GM12864 (cell line): ENCODE data around the gene NUP93.
"Not testable (repeated sequence)": the region's sequence is repeated elsewhere in the genome, so short reads cannot be mapped to it uniquely, and the experiment has no call there.

Experiments used
- DNase-seq: peaks from one replicate; pipeline ENCODE4 v3.0.0-alpha.2; 2011; ENCODE audit warnings: low read depth
- H3K4me3 ChIP-seq: 2 replicates; pipeline ENCODE4 v1.5.1; 2011; ENCODE audit warnings: mild to moderate bottlenecking, low read depth, low read length, control low read depth
- TF ChIP-seq, protein P1 (sequence below): IDR thresholded peaks from 2 replicates; pipeline ENCODE4 v1.5.1; 2011; ENCODE audit warnings: low read depth, mild to moderate bottlenecking, moderate library complexity, low read length, control low read depth, inconsistent platforms; ENCODE audit errors: missing control alignments

The NUP93 gene

DNA sequence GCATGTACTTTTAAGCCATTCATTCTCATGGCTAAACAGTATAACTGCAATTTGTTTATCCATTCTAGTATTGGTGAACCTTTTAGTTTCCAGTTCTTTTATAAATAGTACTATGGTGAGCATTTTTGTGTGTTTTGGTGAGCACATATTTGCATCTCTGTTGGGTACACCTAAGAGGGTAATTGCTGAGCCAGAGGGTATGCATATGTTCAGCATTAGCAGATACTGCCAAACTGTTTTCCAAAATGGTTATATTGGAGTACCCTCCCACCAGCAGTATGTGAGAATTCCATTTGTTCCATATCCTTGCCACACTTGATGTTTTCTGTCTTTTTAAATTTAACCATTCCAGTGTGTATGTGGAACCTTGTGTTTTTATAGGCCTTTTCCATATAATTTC lies 81.0 kb downstream of the NUP93 start:
- DNase-seq, result no peak
- no peak overlapping the region for H3K4me3 ChIP-seq
- TF ChIP-seq, protein P1, sequence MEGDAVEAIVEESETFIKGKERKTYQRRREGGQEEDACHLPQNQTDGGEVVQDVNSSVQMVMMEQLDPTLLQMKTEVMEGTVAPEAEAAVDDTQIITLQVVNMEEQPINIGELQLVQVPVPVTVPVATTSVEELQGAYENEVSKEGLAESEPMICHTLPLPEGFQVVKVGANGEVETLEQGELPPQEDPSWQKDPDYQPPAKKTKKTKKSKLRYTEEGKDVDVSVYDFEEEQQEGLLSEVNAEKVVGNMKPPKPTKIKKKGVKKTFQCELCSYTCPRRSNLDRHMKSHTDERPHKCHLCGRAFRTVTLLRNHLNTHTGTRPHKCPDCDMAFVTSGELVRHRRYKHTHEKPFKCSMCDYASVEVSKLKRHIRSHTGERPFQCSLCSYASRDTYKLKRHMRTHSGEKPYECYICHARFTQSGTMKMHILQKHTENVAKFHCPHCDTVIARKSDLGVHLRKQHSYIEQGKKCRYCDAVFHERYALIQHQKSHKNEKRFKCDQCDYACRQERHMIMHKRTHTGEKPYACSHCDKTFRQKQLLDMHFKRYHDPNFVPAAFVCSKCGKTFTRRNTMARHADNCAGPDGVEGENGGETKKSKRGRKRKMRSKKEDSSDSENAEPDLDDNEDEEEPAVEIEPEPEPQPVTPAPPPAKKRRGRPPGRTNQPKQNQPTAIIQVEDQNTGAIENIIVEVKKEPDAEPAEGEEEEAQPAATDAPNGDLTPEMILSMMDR, result no peak

DNA sequence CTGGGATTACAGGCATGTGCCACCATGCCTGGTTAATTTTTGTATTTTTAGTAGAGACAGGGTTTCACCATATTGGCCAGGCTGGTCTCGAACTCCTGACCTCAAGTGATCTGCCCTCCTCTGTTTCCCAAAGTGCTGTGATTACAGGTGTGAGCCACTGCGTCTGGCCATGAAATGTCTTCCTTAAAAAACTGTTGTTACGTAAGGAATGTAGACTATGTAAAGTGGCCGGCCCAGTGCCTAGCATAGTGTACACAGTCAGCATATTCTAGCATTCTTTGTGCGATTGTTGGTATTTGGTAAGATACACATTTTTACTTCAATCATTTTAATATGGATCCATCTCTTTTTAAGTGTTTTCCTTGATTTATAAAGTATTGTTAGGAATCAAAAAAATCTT lies 81.7 kb downstream of the NUP93 start:
- DNase-seq, result not testable (repeated sequence)

DNA sequence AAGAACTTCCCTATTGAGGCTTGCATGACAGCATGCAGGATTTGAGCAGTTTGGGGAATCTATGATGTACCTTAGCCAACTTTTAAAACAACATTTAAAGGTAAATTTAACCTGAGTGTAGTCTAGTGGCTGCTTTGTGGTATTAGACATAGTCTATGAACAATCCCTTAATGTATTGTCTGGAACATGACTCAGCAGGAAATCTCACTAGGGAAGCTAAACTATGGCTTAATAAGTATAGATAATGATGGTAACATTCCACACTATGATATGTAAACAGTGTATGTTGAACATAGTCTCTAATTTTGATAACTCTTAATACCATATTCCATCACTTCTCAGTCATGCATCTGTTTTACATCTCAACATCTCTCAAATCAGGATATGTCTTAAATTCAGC lies 83.0 kb downstream of the NUP93 start:
- TF ChIP-seq, protein P1, result no peak
- no peak overlapping the region for H3K4me3 ChIP-seq
- DNase-seq, result no peak

More for the DNA sequence above, 81.7 kb downstream of the NUP93 start:
- not testable (repeated sequence) for H3K4me3 ChIP-seq

DNA sequence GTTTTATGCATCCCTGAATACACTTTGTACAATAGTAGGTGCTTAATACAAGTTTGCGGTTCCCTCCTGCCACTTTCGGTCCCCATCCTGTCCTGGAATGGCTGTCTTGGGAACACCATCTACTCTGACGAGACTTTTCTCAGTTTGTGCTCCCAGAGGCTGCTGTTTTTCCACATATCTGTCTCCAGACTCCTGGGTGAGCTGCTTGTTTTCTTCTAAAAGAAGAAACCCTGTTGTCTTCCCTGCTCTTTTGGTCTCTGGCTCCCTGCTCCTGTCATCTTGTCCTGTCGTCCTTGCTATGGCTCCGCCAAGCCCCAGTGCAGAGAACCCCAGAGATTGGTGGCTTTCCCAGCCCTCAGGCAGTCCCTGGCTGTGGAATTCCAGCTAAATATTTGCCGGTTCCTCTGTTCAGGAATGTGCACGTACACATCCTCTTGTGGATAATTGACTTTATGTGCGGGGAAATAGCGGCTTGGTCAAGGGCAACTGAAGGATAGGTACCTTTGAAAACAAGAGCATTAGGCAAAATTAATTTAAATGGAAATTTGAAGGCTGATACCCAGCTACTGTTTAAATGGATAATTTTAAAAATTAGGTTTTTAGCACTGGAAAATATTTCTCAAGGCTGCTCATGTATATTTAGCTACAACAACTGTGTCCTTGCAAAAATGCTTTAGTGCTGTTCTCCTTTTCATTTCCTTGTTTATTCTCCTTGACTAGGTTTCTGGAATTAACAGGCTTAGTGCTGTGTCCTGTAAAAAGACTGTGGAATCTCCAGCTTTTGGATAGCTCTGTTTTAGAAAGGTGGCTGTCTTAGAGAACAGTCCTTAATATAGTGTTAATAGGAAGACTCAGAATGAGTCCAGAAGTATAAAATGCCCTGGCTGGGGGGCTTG lies 84.9 kb downstream of the NUP93 start:
- DNase-seq, result no peak
- TF ChIP-seq, protein P1, result no peak
- H3K4me3 ChIP-seq, result no peak overlapping the region

DNA sequence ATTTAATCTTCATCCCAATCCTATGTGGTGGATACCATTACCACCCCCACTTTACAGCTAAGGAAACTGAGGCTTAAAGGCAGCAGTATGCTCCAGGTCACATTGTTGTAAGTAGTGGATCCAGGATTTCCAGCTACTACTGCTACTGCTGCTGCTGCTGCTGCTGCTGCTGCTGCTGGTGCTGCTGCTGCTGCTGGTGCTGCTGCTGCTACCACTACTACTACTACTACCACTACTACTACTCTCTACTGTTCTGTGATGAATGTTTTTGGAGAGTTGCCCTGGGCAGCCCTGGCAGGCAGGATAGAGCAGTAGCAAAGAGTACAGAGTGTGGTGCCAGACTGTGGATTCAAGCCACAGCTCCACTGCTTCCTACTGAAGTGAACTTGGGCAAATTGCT lies 85.8 kb downstream of the NUP93 start:
- DNase-seq, result no peak
- no peak overlapping the region for H3K4me3 ChIP-seq
- TF ChIP-seq, protein P1, result no peak

DNA sequence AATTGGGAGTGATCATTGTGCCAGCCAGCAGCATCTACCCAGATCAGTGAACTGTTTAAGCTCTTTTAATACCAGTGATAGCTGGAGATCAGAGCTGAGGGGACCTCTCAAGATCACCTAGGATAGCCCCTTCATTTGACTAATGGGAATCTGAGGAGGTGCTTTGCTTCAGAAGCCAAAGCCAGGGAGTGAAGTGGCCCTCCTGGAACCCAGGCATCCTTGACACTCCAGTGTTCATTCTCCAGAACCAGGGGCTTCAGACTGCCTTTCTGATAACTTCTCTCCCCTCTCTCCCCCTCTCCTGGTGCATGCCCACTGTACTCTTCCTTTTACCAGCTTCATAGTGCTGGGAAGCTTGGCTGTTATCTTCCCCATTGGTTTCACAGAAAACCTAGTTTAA lies 87.1 kb downstream of the NUP93 start:
- TF ChIP-seq, protein P1, result no peak

DNA sequence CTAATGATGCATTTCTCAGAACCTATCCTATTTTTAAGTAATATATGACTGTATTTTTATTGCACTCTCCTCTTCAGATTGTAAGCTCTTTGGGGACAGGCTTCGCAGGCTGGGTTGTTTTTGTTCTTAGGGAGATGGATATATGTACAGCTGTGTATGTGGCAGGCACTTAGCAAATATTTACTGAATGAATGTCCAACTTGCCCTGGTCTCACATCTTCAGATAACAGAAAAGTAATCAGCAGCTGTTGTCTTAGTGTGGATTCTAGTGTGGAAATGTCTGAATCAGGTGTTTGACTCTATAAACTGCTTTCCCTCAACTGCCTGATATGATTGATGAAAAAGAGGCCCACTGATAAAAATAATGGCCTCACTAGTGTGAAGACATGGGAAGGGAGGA lies 88.0 kb downstream of the NUP93 start:
- TF ChIP-seq, protein P1, result no peak
- no peak overlapping the region for H3K4me3 ChIP-seq
- DNase-seq, result no peak

More for the DNA sequence above, 87.1 kb downstream of the NUP93 start:
- no peak for DNase-seq
- H3K4me3 ChIP-seq, result no peak overlapping the region
